ENCODE measurements around the gene MORC2. TPM values are rescaled to one million over a fixed set of nuclear protein-coding genes. Genes with fewer than 3 reads are reported as not detected.

Gene MORC2
- polyA plus RNA-seq, 12 donors, result 19.6 to 30.3 (median 25.5) TPM; not detected in 1

GRCh38 chr22:30876221-30876751, 92.3 kb downstream of the MORC2 start:
- DNase-seq, result no peak

GRCh38 chr22:30875481-30876215, 92.9 kb downstream of the MORC2 start:
- peak; percentile 15 for DNase-seq

Other genes with a start within 250 kb of the MORC2 start
- gene TUG1, start 491 bp upstream of the MORC2 start, polyA plus RNA-seq (ENCODE audit: insufficient read length in 12 of 12), result 100 to 1,000 TPM in 10 of 12 donors, 10 to 100 TPM in 2; 92.5 to 162 (median 125) TPM
- gene SMTN, start 112.5 kb upstream of the MORC2 start, polyA plus RNA-seq (ENCODE audit: insufficient read length in 12 of 12), result 100 to 1,000 TPM in 11 of 12 donors, not detected in 1; 113 to 288 (median 218) TPM
- gene SELENOM, start 138.8 kb upstream of the MORC2 start, polyA plus RNA-seq (ENCODE audit: insufficient read length in 12 of 12), result 10 to 100 TPM in 11 of 12 donors, not detected in 1; 12.7 to 29.7 (median 17.7) TPM
- gene INPP5J, start 154.2 kb upstream of the MORC2 start, polyA plus RNA-seq (ENCODE audit: insufficient read length in 12 of 12), result 1 to 10 TPM in 6 of 12 donors, under 1 TPM in 4, not detected in 2; 0.31 to 1.8 (median 1.1) TPM
- under 1 TPM in 1 of 12 donors, not detected in 11; 0.14 TPM for gene PLA2G3, start 171.7 kb upstream of the MORC2 start, polyA plus RNA-seq (ENCODE audit: insufficient read length in 12 of 12)
- 10 to 100 TPM in 11 of 12 donors, not detected in 1; 18.8 to 32.3 (median 24.6) TPM for gene RNF185, start 191.4 kb upstream of the MORC2 start, polyA plus RNA-seq (ENCODE audit: insufficient read length in 12 of 12)
- 10 to 100 TPM in 11 of 12 donors, not detected in 1; 17.9 to 34.8 (median 22.7) TPM for gene LIMK2, start 243.5 kb upstream of the MORC2 start, polyA plus RNA-seq (ENCODE audit: insufficient read length in 12 of 12)